ENCODE results near the gene ZBTB12.
"Not testable (repeated sequence)": the region's sequence is repeated elsewhere in the genome, so short reads cannot be mapped to it uniquely, and the experiment has no call there.

ZBTB12 gene

DNA sequence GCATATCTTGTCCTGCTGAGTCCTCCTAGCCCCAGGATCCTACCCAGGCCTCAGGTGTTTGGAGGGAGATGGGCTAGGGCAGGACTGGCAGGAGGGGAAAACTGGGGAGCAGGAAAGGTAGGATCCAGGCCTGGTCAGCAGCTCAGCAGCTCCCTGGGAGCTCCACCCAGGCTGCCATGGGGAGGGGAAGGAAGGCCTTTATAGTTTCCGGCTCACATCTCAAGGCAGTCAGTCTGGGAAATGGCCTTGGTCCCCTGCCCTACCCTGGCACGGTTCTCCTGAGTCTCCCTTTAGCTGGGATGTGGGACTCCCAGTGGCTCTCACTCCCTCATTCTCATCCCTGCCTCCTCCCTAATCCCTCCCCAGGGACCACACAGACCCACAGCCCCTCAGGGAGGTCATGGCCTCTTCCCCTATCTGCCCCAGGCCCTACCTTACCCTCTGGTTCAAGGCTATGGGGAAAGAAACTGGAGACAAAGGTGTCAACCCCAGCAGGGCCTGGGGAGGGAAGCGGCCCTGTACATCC, 24.7 kb downstream of the ZBTB12 start:
- no peak overlapping the region for H3K27ac Mint-ChIP-seq
- peaks cover 32% of the 10 kb centered on the region for H3K36me3 Mint-ChIP-seq
- ATAC-seq = no peak

DNA sequence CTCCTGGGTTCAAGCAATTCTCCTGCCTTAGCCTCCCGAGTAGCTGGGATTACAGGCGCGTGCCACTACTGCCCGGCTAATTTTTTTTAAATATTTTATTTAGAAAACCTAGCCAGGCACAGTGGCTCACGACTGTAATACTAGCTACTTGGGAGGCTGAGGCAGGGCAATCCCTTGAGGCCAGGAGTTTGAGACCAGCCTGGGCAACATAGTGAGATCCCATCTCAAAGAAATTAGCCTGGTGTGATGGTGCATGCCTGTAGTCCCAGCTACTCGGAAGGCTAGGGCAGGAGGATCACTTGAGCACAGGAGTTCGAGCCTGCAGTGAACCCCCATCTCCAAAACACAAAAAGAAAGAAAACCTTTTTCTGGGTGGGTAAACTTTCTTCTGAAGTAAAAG, 25.5 kb downstream of the ZBTB12 start:
- Mint-ChIP-seq H3K9me3 (no peaks in the 10 kb centered on the region), H3K27ac (no peak overlapping the region), H3K36me3 (peaks cover 23% of the 10 kb centered on the region), H3K4me3 (no peak overlapping the region), H3K27me3 (peaks cover 8% of the 10 kb centered on the region), H3K4me1 (no peaks in the 10 kb centered on the region)
- no peak for ATAC-seq

More for the DNA sequence above, 24.7 kb downstream of the ZBTB12 start:
- no peak overlapping the region for H3K4me3 Mint-ChIP-seq
- H3K9me3 Mint-ChIP-seq = no peaks in the 10 kb centered on the region
- peaks cover 1% of the 10 kb centered on the region for H3K27me3 Mint-ChIP-seq
- no peaks in the 10 kb centered on the region for H3K4me1 Mint-ChIP-seq

DNA sequence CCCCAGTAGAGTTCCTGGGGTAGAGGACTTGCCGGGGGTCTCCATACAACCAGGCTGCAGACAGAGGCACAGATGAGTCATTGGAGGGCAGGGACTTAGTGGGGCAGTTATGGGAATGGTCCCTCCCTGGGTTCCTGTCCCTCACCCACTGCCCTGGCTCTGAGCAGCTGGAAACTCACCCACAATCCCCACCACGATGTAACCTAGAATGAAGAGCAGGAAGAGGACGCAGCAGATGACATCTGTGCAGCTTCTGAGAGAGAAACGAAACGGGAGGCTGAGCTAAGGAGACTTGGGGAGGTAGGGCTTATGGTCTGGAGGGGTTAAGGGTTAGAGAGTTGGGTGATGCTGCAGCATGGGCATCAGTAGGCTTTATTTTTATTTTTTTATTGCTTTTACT, 26.0 kb downstream of the ZBTB12 start:
- ATAC-seq = no peak
- Mint-ChIP-seq H3K27ac (no peak overlapping the region), H3K9me3 (no peaks in the 10 kb centered on the region), H3K4me1 (no peaks in the 10 kb centered on the region), H3K27me3 (peaks cover 8% of the 10 kb centered on the region), H3K36me3 (peaks cover 18% of the 10 kb centered on the region), H3K4me3 (no peak overlapping the region)

DNA sequence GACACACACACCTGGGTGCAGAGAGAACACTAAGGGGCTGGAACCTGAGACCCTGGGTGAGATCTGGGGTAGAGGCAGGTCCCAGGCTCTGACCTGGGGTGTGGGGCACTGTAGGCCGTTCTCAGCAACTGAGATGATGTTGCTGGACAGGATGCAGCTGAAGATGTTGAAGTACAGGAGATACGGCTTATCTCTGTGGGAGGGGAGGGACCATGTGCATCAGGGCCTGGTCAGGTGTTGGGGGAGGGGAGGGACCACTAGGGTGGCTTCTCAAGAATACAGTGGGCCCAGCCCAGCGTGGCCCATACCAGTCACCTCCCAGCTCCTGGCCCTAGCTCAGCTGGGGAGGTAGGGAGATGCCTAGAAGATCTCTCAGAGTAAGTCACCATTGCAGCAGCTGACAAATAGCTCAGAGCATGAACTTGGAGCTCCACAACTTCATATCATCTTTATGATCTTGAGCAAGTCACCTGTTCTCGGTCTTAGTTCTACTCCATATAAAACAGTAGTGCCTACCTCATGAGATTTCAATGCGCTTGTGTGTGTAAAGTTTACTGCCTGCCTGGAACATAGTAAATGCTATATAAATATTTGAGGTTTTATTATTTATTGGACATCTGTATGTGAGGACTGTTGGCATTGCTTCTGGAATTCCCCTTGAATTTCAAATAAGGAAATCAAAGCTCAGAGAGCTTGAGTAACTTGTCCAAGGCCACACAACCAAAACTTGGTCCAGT, 26.9 kb downstream of the ZBTB12 start:
- Mint-ChIP-seq H3K27ac (no peak overlapping the region), H3K4me1 (no peaks in the 10 kb centered on the region), H3K4me3 (no peak overlapping the region), H3K9me3 (no peaks in the 10 kb centered on the region), H3K27me3 (peaks cover 8% of the 10 kb centered on the region), H3K36me3 (peaks cover 11% of the 10 kb centered on the region)
- no peak for ATAC-seq

DNA sequence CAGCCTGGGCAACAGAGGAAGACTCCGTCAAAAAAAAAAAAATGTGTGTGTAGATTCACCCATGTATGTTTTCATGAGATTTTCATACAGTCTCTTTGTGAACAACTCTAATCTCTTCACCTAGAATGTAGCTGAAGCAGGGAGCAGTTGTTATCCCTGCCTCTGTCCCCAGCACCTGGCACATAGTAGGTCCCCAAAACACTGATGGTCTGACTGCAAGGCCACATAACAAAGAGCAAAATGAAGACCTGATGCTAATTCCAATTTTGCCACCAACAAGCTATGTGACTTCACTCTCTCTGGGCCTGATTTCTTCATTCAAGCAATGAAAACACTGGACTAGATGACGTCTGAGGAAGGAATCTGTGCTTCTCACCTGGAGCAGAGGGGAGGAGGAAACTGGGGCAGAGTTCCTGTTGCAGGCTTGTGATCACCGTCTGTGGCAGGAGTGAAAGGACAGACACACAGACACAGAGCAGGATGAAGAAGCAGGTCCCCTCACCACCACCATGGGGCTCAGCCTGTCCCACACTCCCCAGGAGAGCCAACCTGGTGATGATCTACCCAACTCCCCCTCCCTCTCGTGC, 27.7 kb downstream of the ZBTB12 start:
- H3K4me1 Mint-ChIP-seq = no peaks in the 10 kb centered on the region
- H3K4me3 Mint-ChIP-seq = no peak overlapping the region
- H3K27me3 Mint-ChIP-seq = peaks cover 8% of the 10 kb centered on the region
- H3K36me3 Mint-ChIP-seq = peaks cover 3% of the 10 kb centered on the region
- no peak for ATAC-seq
- no peaks in the 10 kb centered on the region for H3K9me3 Mint-ChIP-seq
- no peak overlapping the region for H3K27ac Mint-ChIP-seq

DNA sequence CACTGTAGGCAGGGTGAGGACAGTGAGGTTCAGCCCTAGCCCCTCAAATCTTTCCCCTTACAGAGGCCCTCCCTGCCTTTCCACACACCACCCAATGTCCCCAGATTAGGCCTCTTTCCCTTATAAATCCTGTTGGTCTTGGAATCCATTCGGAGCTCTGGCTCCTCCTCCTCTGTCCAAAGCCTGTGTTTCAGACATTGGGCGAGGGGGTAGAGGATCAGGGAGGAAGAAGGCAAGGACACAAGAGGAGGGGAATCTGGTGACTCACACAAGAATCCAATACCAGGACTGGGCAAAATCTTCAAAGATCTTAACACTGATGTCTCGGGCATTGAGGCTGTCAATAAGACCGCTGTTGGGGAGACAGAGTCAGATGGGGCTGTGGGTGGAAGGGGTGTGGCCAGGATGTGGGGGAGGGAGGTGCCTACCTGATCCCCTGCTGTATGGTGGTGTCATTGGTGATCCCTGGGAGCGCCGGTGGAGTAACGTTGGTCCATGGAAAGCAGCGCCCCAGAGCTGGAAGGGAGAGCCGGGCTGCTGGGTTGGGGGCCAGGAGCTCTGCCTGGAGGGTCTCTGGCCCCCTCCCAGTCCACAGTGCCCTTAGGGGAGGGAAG, 30.7 kb downstream of the ZBTB12 start:
- ATAC-seq = peak; percentile 25
- peaks cover 8% of the 10 kb centered on the region for H3K27me3 Mint-ChIP-seq
- H3K36me3 Mint-ChIP-seq = no peaks in the 10 kb centered on the region
- H3K27ac Mint-ChIP-seq = no peak overlapping the region
- no peaks in the 10 kb centered on the region for H3K4me1 Mint-ChIP-seq
- no peak overlapping the region for H3K4me3 Mint-ChIP-seq
- no peaks in the 10 kb centered on the region for H3K9me3 Mint-ChIP-seq

DNA sequence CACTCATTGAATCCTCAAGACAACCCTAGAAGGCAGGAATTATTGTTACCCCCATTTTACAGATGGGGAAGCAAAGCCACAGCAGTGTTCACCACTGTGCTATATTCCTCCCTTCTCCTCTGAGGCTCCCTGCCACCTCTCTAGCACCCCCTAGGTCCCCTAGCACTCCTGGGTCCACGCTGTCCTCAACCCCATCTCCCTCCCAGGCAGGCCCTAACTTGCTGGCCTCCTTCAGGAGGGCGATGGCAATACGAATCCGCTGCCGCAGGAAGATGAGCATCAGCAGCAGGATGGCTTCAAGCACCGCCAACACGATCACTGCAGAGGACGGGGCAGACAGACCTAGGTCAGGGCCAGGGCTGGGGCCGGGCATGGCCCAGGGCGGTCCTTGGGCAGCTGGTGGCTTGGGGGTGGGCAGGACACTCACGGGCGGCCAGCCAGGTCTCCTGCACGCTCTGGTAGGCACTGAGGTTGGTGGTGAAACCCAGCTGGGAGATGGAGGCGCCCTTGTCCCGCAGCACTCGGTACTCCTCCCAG, 31.4 kb downstream of the ZBTB12 start:
- Mint-ChIP-seq H3K27me3 (peaks cover 8% of the 10 kb centered on the region), H3K4me3 (no peak overlapping the region), H3K27ac (no peak overlapping the region), H3K36me3 (no peaks in the 10 kb centered on the region), H3K4me1 (no peaks in the 10 kb centered on the region), H3K9me3 (no peaks in the 10 kb centered on the region)
- ATAC-seq = no peak

DNA sequence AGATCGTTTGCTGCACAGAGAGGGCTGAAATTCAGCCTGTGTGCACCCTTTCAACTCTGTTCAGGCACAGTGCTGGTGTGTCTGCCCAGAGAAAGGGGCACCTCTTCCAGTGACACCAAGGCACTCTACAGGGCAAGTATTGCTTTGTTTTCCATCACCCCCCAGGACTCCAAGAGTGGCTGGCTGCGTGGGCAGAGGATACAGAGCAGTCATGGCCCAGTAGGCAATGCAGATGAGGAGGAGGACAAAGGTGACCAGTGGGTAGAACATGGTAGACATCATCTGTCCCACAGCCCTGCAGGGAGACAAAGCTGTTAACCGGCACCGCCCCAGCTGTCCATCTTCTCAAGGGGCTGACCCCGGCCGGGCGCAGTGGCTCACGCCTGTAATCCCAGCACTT, 32.5 kb downstream of the ZBTB12 start:
- Mint-ChIP-seq H3K4me1 (peaks cover 4% of the 10 kb centered on the region), H3K27me3 (peaks cover 8% of the 10 kb centered on the region), H3K4me3 (no peak overlapping the region), H3K27ac (no peak overlapping the region), H3K36me3 (no peaks in the 10 kb centered on the region), H3K9me3 (no peaks in the 10 kb centered on the region)
- no peak for ATAC-seq

DNA sequence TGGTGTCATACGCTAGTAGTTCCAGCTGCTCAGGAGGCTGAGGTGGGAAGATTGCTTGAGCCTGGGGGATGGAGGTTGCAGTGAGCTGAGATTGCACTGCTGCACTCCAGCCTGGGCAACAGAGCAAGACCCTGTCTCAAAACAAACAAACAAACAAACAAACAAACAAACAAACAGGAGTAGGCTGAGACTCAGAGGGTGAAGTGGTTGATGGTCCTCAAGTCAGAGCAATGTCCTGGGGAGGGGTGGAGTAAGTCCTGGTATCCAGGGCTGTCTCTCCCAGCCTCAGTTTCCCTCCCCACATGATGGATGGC, 33.3 kb downstream of the ZBTB12 start:
- H3K36me3 Mint-ChIP-seq, H3K27ac Mint-ChIP-seq, H3K4me3 Mint-ChIP-seq, H3K9me3 Mint-ChIP-seq, ATAC-seq, H3K27me3 Mint-ChIP-seq: not testable (repeated sequence)
- H3K4me1 Mint-ChIP-seq = peaks cover 12% of the 10 kb centered on the region

DNA sequence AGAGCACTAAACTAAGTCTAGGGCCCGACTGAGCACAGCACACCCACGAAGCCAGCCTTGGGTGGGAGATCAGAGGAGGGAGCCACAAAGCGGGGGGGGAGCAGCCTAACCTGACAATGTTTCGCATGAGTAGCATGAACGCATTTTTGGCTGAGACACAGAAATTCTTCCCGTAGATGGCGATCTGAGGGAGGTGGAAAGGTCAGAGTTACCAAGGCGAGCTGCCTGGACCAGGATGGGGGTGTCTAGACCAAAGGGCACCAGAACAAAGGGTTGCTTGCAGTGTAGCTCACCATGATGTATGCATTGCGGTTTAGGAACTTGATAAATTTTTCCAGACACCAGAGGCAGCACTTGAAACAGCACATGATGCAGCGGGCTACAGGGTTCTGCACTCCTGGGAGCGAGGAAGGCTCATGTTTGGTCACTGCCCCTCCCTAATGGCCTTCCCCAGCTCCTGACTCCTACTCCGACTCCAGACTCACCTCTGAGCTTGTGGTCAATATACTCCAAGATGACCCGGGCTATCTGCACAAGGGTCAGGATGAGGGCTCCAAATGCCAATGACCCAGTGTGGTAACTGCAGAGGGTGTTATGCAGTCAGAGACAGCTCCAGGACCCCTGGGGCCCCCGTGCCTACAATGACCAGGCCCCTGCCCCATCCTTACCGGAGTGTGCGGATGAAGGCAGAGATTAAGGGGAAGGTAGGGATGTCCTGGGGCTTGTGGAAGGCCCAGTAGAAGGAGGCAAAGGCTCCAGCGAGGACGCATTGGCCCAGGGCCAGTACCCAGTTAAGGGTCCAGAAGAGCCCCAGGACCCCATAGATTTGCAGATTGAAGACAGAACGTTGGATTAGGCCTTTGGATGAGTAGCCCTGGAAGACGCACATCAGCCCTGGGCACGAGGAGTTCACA, 36.4 kb downstream of the ZBTB12 start:
- Mint-ChIP-seq H3K4me1 (peaks cover 28% of the 10 kb centered on the region), H3K27ac (no peak overlapping the region), H3K27me3 (no peaks in the 10 kb centered on the region), H3K4me3 (no peak overlapping the region), H3K36me3 (peaks cover 5% of the 10 kb centered on the region), H3K9me3 (no peaks in the 10 kb centered on the region)
- no peak for ATAC-seq

DNA sequence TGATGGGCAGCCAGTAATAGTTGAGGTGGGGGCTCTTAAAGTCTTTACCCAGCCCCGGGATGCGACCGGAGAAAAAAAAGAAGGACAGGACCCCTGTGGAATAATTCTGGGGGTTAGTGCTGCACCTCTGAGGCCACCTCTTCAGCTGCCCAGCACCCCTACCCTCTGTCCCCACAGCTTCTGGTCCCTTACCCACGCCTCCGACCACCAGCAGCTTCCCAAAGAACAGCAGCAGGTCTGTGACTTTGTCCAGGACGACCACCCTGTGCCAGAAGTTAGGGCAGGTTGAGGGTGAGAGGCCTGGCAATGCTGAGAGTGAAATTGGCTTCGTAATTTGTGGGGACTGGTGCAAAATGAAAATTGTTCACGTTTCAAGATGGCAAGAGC, 37.1 kb downstream of the ZBTB12 start:
- ATAC-seq = no peak
- H3K36me3 Mint-ChIP-seq = peaks cover 11% of the 10 kb centered on the region
- no peaks in the 10 kb centered on the region for H3K27me3 Mint-ChIP-seq
- no peak overlapping the region for H3K27ac Mint-ChIP-seq
- peaks cover 28% of the 10 kb centered on the region for H3K4me1 Mint-ChIP-seq
- no peak overlapping the region for H3K4me3 Mint-ChIP-seq
- H3K9me3 Mint-ChIP-seq = no peaks in the 10 kb centered on the region

DNA sequence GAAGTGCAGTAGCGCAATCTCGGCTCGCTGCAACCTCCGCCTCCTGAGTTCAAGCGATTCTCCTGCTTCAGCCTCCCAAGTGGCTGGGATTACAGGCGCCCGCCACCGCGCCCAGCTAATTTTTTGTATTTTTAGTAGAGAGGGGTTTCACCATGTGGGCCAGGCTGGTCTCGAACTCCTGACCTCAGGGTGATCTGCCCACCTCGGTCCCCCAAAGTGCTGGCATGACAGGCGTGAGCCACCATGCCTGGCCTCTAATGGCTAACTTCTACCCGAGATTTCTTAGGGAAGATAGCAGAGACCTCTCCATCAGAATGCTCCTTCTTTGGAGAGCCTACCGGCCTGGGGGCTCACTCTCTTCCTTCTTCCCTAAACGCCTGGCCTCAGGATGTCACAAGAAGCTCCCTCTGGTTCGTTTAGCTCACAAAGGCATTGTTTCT, 37.7 kb downstream of the ZBTB12 start:
- H3K27me3 Mint-ChIP-seq, ATAC-seq, H3K9me3 Mint-ChIP-seq: not testable (repeated sequence)
- H3K4me3 Mint-ChIP-seq = peak overlapping the region; percentile 96
- H3K36me3 Mint-ChIP-seq = peaks cover 17% of the 10 kb centered on the region
- peak overlapping the region; percentile 91 for H3K27ac Mint-ChIP-seq
- H3K4me1 Mint-ChIP-seq = peaks cover 28% of the 10 kb centered on the region

DNA sequence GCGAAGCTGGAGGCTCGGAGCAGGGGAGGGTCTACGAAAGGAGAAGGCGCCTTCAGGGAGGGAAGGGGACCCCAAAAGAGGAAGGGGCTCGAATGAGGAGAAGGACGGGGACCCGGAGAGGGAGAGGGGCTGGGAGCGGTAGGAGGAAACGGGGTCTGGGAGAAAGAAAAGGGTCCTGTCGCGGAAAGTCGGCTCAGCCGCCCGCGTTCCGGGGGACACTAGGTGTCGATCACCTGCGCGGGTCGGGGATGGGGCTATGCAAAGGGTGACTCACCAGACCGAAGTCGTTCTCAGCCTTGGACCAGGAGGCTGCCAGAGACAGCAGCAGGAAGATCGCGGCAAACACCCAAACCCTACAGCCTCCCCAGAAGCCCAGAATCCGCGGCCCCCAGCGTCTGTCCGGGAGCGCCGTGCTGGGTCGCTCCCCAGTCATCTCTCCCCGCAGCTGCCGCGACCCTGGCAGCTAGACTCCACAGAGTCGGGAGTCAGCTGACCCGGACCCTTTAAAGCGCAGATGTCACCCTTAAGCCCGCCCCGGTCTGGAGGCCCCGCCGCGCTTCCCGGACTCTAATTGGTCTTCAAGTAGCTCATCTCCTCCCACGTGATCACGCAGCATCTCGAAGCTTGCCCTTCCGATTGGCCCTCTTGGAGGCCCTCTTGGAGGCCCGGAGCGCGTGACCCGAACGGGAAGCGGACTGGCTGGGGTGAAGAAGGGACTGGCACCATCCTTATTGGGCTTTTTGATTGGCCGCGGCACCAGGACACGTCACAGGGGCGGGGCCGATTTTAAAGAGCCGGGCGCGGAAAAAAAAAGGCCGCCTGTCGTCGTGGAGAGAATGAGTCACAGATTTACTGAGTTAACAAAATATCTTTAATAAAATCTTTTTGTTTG, 39.3 kb downstream of the ZBTB12 start, which contains the start of gene NEU1:
NEU1 (minus strand) TSS at position 478 of the 892 bp plus-strand sequence; CDS start at position 433, 45 bp downstream.
- Mint-ChIP-seq H3K9me3 (no peaks in the 10 kb centered on the region), H3K4me3 (peak within 1 kb of the TSS; percentile 96), H3K27ac (peak within 1 kb of the TSS; percentile 91), H3K36me3 (peaks cover 25% of the 10 kb centered on the region), H3K4me1 (peaks cover 28% of the 10 kb centered on the region), H3K27me3 (no peaks in the 10 kb centered on the region)
- ATAC-seq = peak; percentile 98

DNA sequence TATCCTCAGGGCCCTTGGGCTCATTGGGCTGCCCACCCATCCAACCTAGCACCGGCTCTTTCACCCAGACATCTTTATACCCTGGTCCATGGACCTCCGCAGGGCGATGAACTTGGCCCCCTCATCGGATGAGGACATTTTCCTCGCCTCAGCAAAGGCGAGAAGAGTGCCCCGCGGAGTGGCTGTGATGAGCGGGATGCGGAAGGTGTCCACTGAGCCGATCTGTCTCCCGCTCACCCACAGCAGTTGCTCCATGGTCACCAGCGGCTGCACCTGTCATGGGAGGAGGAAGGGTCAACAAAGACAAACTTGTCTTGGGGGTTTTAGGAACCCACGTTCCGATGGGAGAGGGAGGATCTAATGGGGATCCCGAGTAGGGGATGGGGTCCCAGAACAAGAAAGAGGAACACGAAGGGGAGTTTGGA, 40.0 kb downstream of the ZBTB12 start:
- Mint-ChIP-seq H3K4me3 (peak overlapping the region; percentile 96), H3K27ac (peak overlapping the region; percentile 91), H3K9me3 (no peaks in the 10 kb centered on the region), H3K4me1 (peaks cover 28% of the 10 kb centered on the region), H3K36me3 (peaks cover 31% of the 10 kb centered on the region), H3K27me3 (no peaks in the 10 kb centered on the region)
- no peak for ATAC-seq
